ENCODE measurements around the gene PSMB10.
"Not testable (repeated sequence)": the region's sequence is repeated elsewhere in the genome, so short reads cannot be mapped to it uniquely, and the experiment has no call there.

PSMB10 gene

GRCh38 chr16:67936124-67936879 is at the start of gene PSMB10:
Gene PSMB10 (minus strand): TSS chr16:67936850. CDS start chr16:67936749, 101 bp downstream.
- DNase-seq (ENCODE audit: low spot score), result peak; percentile 70

GRCh38 chr16:67982011-67982696 is 45.5 kb upstream of the PSMB10 start:
- DNase-seq (ENCODE audit: low spot score), result no peak

GRCh38 chr16:67979955-67980678 is 43.5 kb upstream of the PSMB10 start, which contains the start of gene DPEP3:
Gene DPEP3 (minus strand): TSS chr16:67980499. CDS start chr16:67980380, 119 bp downstream.
- no peak for DNase-seq (ENCODE audit: low spot score)

GRCh38 chr16:67977469-67978227 is 41.0 kb upstream of the PSMB10 start:
- DNase-seq (ENCODE audit: low spot score), result no peak

- DNase-seq (ENCODE audit: low spot score), result no peak
These were observed 40.4 kb upstream of the PSMB10 start for GRCh38 chr16:67977005-67977404.

- DNase-seq (ENCODE audit: low spot score), result no peak
These were observed 39.6 kb upstream of the PSMB10 start for GRCh38 chr16:67976205-67976604.

- DNase-seq (ENCODE audit: low spot score), result no peak
These were observed 38.9 kb upstream of the PSMB10 start for GRCh38 chr16:67975321-67976105.

GRCh38 chr16:67972285-67972684 is 35.6 kb upstream of the PSMB10 start:
- DNase-seq (ENCODE audit: low spot score), result not testable (repeated sequence)

GRCh38 chr16:67971111-67971510 is 34.5 kb upstream of the PSMB10 start:
- DNase-seq (ENCODE audit: low spot score), result no peak

GRCh38 chr16:67969254-67970039 is 32.8 kb upstream of the PSMB10 start:
- DNase-seq (ENCODE audit: low spot score), result no peak

- DNase-seq (ENCODE audit: low spot score), result peak; percentile 98
These were observed 32.0 kb upstream of the PSMB10 start, which contains the start of gene SLC12A4 for GRCh38 chr16:67968400-67969253. Gene SLC12A4 (minus strand): TSS chr16:67968637. CDS start chr16:67968553, 84 bp downstream.

- DNase-seq (ENCODE audit: low spot score), result peak; percentile 83
These were observed 31.3 kb upstream of the PSMB10 start for GRCh38 chr16:67967958-67968399.

GRCh38 chr16:67967183-67967957 is 30.7 kb upstream of the PSMB10 start:
- DNase-seq (ENCODE audit: low spot score), result no peak

- peak; percentile 70 for DNase-seq (ENCODE audit: low spot score)
These were observed 30.0 kb upstream of the PSMB10 start for GRCh38 chr16:67966549-67967182.

GRCh38 chr16:67965668-67966548 is 29.3 kb upstream of the PSMB10 start:
- DNase-seq (ENCODE audit: low spot score), result no peak

- DNase-seq (ENCODE audit: low spot score), result no peak
These were observed 28.0 kb upstream of the PSMB10 start for GRCh38 chr16:67964477-67965131.

Measured in AG20443 (cell line).